GM19395 (cell line): Measurements from ENCODE around the gene BMPER.

Source experiments
- ATAC-seq: cut with Tn5 transposase; IDR thresholded peaks from one replicate; pipeline ENCODE4 v1.9.1; 2021; ENCODE audit warnings: mild to moderate bottlenecking, moderate library complexity; ENCODE audit not compliant: unreplicated experiment

Gene BMPER

GRCh38 chr7:33919449-33919848 lies 14.1 kb downstream of the BMPER start:
- no peak for ATAC-seq

- ATAC-seq = no peak
Observed at GRCh38 chr7:33921216-33921938, 16.0 kb downstream of the BMPER start.

- no peak for ATAC-seq
Observed at GRCh38 chr7:33922820-33923219, 17.5 kb downstream of the BMPER start.

DNA sequence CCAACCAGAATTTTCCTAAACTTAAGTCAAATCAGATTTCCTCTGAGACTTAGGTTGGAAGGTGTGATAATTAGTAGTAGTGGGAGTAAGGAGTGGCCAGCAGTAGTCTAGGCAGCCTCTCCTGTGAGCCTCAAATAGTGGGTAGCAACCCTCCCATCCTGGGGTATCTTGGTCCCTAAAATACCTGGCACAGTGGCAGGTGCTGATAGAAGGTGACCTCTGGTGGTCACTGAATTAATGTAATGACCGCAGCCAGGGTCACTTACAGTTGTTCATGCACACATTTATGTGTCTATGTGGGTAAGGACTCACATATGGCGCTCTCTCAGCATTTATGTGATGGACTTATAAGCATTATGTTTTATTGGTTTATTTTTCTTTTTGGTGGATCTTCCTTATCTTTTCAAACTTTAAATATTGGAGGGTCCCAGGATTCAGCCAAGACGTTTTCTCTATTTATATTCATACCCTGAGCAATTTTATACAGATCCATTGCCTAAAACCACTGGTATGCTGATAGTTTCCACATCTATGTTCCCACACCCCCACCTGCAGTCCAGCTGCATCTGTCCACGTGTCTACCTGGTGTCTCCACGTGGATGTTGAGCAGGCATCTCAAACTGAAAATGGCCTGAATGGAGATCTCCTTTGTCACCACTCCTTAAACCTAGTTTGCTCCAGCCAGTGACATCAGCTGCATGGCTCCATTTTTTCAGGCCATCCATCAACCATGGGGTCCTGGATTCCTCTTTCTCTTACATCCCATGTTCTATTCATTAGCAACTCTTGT lies 18.3 kb downstream of the BMPER start:
- no peak for ATAC-seq

- no peak for ATAC-seq
Observed at GRCh38 chr7:33926535-33926934, 21.2 kb downstream of the BMPER start.

- no peak for ATAC-seq
Observed at GRCh38 chr7:33928986-33929385, 23.6 kb downstream of the BMPER start.

DNA sequence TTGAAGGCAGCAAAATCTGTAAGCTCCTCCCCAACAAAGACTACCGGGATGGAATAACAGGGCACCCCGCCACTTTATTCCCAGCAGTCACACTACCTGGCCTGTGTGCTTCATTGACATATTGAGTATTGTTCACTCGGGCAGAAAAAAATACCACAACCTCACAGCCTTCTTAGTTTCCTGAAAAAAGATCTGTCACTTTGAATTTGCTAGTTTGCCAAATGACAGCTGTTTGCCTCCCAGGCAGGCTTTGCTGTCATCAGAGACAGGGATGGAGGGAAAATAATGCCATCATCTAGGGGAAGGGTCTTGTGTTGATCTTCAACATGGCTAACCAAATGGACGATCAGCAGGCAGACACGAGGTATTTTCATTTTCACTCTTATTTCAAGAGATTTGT lies 26.9 kb downstream of the BMPER start:
- ATAC-seq = no peak

GRCh38 chr7:33932832-33933468 lies 27.6 kb downstream of the BMPER start:
- ATAC-seq = peak; percentile 88

DNA sequence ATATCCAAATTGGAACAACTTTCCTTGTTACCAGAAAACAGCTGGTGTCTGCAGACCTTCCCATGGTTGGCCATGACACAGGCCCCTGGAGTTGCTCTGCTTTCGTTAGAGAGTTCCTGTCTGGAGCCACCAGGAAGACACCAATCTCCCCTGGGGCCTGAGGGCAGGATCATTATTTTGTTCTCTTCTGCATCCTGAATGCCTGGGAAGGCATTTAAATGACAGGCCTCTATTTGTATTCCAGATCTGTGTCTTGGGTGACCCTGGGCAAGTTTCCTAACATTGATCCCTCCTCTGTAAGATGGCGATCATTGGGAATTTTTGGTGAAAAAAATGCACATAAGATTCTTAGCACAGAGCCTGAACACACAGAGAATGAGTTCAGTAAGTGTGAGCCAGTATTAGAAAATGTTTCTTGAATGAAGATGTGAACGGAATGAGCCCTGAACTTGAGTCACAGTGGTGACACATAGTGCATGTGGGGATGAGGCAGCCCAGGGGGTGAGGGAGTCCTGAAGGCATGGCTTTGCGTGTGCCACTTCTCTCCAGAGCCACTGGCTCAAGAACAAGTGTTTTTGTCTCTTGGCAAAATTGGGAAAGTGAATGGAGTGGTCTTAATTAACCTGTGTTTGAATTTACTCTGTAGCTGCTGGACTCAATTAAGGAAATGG lies 28.4 kb downstream of the BMPER start:
- no peak for ATAC-seq

DNA sequence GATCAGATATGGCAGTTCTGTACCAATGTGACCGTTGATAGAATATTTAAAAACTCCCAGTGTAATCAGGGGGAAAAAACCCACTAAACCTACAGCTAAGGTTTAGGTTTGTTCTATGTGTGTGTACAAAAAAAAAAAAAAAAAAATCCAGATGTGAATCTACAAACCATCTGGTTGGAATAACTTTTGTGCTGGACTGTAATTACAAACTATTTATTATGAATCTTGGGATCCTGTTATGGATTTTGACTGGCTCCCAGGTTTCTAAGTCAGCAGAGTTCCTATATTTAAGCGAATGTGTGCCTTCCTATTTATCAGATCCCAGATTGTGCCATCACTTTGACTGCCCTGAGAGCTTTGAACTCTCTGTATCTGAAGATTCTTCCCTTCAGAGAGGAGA lies 29.1 kb downstream of the BMPER start:
- no peak for ATAC-seq

GRCh38 chr7:33936503-33936902 lies 31.2 kb downstream of the BMPER start:
- ATAC-seq = no peak

- ATAC-seq = no peak
Observed at GRCh38 chr7:33937871-33938270, 32.5 kb downstream of the BMPER start.

DNA sequence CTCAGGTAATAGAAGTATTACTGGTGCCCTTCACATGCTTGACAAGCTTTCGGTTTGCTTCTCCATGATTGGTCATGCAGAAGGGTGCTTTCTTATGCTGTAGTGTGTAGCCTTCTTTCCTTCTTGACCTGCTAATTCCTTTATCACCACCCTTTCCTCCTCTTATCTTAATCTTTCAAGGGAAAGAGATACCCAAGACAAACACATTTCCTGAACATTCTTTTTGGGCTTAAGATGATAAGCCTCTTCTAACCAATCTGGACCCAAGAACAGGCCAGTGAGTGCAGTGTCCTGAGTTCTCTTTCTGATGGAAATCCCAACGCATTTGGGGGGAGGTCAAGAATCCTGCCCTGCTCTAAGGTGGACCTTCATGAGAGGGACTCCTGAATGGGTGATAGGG lies 33.8 kb downstream of the BMPER start:
- no peak for ATAC-seq

DNA sequence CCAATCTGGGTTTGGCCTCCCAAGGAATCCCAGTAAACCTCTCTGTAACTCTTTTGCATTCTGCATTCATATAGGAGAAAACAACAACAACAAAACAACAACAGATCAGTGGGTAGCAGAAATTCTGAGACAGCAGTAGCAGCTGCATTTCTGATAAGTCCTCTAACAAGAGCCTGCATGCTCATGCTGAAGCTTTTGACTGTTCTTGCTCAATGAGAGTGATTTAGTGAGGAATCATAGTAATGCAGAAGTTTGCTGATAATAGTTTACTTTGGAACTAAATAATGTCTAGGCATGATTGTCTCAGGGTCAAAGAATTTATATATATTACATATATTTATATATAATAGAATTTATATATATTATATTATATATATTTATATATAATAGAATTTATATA lies 35.2 kb downstream of the BMPER start:
- ATAC-seq = no peak

DNA sequence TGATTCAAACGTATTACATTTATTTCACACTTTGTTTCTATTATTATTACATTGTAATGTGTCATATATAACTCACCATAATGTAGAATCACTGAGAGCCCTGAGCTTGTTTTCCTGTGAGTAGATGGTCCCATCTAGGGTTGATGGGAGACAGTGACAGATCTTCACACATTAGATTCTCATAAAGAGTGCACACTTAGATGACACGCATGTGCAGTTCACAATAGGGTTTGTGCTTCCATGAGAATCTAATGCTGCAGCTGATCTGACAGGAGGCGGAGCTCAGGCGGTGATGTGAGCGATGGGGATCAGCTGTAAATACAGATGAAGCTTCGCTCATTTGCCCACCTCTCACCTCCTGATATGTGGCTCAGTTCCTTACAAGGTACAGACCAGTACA lies 36.1 kb downstream of the BMPER start:
- ATAC-seq = no peak

GRCh38 chr7:33946094-33946699 lies 40.9 kb downstream of the BMPER start:
- no peak for ATAC-seq

DNA sequence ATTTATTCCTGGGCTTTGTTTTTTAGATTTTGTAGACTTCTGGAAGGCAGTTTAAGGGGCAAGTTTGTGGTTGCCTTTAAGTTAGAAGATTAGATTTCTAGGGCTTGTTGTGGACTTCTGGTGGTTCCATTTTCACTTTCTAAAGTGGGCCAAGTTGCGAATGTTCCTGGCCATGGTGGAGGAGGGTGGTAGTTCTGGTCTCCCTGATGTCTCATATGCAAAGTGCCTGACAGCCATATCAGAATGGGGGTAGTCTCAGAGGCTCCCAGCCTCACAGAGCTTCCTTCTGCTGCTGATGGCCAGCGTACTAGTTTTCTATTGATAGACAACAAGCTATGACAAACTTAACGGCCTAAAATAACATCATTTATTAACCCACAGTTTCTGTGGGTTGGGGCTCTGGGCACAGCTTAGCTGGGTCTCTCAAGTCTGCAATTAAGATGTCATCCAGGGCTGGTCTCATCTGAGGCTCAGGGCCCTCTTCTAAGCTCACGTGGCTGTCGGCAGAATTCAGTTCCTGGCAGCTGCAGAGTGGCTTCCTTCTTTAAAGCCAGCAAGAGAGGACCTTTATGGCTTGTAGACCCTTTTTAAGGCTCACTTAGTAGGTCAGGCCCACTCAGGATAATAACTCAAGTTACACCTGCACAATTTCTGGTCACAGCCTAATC lies 44.8 kb downstream of the BMPER start:
- ATAC-seq = no peak

- ATAC-seq = no peak
Observed at GRCh38 chr7:33952824-33953223, 47.5 kb downstream of the BMPER start.

DNA sequence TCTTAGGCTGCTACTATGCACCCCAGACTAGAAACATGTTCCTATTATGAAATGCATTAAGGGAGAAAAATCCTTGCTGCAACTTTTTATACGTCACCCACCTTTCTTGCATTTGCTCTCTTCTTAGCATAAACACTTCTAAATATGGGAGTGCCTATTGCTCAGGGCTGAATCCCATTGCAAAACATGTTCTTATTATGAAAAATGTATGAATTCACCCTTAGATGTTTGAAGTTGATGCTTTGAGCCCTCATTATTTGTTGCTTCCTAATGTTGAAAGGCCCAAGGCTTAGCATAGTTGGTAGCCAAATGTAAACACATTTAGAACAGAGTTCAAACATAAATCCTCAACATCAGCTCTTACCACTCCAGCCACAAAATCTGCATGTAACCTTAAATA lies 52.8 kb downstream of the BMPER start:
- no peak for ATAC-seq

DNA sequence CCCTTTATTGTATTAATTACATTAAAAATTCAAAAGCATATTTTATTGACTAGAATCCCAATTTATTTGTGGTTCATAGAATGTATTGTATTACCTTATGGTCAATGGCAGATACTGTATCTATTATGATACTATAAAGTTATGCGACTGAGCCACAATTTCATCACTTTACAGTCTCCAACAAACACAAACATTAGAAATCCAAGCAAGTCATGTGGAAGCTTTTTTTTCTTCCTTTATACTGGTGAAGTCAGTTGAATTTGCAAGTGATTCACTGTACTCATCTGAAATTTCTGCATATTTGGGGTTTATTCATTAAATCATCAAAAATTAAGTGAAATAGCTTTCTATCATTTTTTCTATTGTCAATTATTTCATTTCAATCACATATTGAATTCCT lies 54.3 kb downstream of the BMPER start:
- no peak for ATAC-seq

- ATAC-seq = no peak
Observed at GRCh38 chr7:33961948-33962347, 56.6 kb downstream of the BMPER start.
